Activated gamma-delta T cell treated with anti-CD3 and anti-CD28 coated beads, Interleukin-2, amount 50 U/mL, for 16 hours (primary cell): ENCODE measurements around the gene LIME1.
"Not testable (repeated sequence)": the region's sequence is repeated elsewhere in the genome, so short reads cannot be mapped to it uniquely, and the experiment has no call there.

Source experiments
- DNase-seq: peaks from one replicate; pipeline ENCODE4 v3.0.0-alpha.2; 2020; ENCODE audit warnings: low read depth

The LIME1 gene

DNA sequence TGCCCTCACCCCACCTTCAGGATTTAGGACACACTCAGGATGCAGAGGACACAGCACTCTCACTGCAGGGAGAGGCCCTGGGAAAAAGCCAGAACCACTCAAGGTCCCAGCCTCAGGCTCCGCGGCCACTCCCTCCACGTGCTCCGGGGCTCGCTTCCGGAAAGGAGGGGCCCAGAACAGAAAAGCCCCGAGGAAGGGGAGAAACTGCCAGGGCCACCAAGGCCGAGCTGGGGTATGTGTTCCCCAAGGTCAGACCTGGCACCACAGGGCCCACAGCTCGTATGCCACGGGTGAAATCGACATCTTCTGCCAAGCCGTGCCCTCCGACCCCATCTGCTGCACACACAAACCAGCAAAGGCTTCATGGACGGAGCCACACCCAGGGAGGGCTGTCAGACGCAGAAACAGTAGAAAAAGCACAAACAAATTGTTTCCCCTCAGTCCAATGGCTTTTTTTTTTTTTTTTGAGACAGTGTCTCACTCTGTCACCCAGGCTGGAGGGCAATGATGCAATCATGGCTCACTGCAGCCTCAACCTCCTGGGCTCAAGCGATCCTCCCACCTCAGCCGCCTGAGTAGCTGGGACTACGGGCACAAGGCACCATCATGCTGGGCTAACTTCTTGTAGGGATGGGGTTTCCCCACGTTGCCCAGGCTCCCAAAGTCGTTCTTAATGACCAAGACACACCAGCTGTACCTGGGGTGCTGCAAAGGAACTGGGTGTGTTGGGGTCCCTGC, 36.5 kb downstream of the LIME1 start:
- DNase-seq = no peak

DNA sequence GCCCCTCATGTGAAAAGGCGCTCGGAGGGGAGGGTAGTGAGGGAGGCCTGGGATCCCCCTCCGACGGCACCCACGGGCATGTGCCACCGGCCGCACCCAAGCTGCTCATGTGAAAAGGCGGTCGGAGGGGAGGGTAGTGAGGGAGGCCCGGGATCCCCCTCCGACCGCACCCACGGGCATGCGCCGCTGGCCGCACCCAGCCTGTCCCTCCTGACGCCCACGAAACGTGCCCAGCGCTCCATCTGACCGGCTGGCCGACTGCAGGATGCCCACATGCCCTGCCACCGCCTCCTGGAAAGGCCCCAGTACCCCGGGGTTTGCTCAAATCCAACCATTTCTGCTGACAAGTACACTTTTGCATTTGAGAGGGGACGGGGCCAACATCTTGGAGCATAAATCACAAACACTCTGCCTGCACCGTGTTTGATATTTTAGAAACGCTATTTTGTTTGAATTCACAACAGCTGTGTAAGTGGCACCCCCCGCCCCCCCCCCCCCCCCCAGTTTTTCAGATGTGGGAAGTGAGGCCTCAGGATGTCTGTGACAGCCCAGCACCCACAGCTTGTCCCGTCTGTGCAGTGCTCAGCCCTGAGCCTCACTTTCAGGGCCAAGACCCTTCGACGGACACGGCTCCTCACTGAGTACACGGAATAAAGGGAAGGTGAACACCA, 37.2 kb downstream of the LIME1 start:
- DNase-seq = no peak

DNA sequence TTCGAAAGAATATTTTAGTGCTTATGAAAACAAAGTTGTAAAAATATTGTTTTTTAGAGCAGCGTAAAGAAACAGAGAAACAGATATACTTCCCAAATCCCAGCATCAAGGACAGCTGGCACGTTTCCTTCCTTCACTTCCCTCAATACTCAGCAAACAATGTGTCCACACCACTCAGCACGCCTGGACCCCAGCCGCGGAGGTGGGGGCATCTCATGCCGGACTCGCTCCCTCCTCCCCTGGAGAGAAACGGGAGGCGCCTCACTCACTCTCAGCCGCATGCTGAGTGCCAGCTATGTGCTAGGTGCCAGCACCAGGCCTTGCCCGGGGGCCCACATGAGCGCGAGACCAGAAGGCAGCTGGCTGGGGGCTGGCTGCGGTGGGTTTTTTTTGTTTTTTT, 37.8 kb downstream of the LIME1 start:
- DNase-seq = no peak

DNA sequence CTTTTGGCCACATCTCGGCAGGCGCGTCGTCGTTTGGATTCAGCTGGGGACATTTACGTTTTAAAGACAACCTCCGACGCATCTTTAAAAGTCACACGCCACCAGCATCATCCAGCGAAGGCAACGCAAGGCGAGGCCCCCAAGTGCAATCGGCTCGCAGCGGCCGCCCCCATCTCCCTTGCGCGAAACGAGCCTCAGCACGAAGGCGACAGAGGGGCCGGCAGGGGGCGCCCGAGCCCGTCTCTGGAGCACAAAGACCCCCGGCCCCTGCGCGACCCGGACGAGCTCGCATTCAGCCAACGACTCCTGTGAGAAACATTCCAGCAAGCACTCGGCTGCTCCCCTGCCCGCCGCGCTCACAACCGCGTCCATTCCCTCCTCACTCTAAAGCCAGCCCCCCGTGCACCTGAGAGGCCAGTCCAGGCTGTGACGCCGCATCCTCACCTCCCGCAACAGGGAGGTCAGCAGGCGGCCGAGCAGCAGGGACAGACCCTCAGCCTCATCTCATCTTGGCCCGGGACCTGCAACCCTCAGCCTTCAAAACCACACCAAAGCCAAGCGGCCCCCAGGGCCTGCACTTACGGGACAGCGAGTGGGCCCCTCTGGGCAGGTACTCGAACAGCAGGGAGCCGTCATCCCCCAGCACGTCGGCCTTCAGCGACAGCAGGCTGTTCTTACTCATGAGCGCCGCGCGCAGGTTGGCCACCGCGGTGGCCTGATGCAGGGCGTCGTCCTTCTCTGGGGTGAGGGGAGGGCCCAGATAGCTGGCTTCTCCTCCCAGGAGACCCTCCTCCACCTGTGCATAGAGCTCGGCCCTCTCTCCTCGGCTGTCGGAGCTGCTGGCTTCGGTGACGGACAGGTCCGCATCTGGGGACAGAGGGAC, 38.9 kb downstream of the LIME1 start:
- DNase-seq = no peak

DNA sequence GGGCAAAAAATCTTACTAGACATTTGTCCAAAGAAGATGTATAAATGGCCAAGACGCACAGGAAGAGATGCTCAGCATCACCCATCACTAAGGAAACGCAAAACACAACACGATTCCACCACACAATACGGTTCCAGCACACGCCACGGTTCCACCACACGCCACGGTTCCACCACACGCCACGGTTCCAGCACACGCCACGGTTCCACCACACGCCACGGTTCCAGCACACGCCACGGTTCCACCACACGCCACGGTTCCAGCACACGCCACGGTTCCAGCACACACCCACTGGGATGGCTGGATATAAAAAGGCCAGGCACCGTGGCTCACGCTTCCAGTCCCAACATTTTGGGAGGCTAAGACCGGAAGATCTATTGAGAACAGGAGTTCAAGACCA, 40.4 kb downstream of the LIME1 start:
- not testable (repeated sequence) for DNase-seq

DNA sequence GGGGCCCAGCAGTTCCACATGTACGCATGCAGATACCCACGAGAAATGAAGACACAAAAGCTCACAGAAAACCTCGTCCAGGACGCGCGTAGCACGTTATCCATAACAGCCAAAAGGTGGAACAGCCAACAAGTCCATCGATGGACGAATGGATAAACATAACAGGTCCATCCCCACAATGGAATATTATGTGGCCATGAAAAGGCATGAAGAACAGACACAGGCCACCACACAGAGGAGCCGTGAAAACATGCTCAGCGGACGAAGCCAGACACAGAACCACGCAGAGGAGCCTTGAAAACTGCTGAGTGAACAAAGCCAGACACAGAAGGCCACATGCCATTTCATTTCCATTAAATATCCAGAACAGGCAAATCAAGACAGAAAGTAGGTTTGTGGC, 41.1 kb downstream of the LIME1 start:
- DNase-seq = no peak

DNA sequence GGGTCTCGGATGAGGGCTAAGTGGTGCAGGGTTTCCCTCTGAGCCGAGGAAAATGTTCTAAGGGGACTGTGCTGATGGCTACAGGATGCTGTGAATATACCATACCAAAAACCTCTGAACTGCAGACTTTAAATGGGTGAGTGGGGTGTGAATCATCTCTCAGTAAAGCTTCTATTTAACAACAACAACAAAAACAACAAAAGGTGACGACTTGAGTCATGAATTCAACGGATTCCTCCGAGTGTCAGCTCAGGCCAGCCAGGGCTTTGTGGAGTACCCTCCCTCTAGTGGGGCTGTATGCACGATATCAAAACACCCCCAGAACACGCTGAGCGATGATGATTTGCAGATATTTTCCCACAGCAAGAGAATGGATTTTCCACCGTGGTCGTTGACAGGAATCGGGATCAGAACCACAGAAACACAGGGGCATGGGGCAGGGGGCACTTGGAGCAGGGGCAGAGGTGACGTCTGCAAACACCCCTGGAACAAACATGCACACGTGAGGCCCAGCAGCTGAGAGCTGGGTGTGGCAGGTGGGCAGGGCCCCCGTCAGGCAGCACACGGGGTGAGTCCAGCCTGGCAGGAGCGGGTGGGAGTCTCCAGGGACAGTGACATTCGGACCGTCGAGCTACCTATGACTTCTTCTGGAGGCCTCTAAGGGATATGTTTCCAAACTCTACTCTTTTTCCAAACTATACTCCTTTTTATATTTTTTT, 41.7 kb downstream of the LIME1 start:
- DNase-seq = no peak

DNA sequence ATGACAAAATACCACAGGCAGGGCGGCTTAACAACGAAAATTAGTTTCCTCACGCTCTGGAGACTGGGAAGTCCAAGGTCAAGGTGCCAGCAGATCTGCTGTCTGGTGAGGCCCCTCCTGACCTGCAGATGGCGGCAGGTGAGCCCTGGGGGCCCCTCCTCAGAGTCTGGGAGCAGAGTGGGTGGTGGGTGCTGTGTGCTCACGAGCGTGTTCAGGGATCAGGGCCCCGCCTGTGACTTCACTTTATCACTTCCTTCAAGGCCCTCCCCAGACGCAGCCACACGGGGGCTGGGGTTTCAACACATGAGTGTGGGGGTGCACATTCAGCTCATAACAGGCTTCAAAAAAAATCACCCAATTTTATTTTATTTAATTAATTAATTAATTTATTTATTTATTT, 42.4 kb downstream of the LIME1 start:
- DNase-seq = no peak

DNA sequence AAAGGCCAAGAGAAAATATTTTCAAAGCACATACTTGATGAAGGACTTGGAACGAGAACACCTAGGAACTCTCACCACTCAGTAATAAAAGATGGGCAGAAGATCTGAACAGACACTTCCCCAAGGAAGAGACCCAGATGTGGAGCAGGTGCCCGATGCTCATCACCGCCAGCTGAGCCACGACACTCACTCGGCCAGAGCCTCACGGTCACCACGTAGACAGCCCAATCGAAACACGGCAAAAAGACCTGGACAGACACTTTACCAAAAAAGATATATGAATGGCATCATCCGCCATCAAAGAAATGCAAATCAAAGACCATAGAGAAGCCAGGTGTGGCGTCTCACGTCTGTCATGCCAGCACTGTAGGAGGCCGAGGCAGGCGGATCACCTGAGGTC, 44.7 kb downstream of the LIME1 start:
- DNase-seq = no peak

DNA sequence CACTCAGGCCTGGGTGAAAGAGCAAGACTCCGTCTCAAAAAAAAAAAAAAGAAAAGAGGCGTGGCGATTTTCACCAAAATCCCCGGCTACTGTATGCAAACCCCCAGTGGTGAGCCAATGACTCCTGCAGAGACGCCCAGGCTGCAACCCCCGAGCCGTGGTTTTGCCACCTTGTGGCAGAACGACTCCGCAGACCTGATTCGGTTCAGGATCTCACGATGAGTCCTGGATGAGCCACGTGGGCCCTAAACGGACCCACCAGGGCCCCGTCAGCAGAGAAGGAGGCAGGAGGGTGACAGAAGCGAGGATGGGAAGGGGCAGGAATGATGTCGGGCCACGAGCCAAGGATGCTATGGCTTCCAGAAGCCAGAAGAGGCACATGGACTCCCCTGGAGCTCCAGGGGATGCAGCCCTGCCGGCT, 45.6 kb downstream of the LIME1 start:
- peak; percentile 34 for DNase-seq

DNA sequence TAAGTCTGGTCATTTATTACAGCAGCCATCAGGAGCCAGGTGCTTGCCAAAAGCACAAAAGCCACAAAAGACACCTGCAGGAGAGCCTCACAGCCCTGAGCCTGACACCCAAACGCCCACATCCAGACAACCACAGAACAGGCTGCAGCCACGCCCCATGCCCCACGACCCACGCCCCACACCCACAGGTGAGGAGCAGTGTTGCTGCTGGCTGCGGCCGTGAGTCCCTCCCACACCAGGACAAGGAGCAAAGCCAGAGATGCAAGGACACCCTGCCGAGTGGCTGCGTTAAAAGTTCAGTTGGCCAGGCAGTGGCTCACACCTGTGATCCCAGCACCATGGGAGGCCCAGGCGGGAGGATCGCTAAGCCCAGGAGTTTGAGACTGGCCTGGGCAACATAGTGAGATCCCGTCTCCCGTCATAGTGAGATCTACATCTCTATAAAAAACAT, 46.1 kb downstream of the LIME1 start:
- no peak for DNase-seq

DNA sequence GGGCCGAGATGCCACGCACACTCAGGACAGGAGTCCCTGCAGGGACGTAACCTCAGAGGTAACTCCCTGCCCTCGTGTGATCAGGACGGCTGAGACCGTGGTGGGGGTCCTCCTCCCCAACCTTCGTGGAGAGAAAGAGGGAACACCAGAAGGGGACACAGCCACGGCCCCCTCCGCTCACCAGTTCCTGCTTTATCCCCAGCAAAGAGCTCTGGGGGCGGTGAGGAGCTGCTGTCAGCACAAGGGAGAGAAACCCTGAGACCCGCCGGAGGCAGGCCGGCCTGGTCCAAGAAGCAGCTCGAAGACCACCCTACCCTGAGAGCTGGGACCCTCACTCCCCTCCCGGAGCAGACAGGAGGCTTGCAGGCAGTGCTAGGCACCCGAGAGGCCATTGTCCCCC, 47.5 kb downstream of the LIME1 start:
- no peak for DNase-seq

DNA sequence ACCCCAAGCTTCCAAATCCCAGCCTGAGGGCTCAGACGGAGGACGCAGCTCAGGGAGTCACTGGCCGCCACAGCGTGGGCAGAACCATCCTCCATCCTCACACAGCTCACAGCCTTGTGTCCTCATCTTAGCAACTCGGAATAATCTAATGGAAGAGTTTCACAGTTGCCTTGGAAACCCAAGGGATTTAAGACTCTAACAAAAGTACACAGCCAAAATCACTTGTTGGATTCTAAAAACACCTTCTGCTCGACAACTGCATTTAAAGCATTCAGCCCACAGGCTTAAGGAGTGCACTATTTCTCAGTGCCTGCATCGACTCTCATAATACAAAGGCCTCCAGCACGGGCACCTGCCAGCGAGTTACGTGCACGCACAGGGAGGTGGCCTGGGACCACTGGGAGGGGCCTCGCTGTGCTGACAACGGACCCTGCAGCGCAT, 49.2 kb downstream of the LIME1 start:
- no peak for DNase-seq

DNA sequence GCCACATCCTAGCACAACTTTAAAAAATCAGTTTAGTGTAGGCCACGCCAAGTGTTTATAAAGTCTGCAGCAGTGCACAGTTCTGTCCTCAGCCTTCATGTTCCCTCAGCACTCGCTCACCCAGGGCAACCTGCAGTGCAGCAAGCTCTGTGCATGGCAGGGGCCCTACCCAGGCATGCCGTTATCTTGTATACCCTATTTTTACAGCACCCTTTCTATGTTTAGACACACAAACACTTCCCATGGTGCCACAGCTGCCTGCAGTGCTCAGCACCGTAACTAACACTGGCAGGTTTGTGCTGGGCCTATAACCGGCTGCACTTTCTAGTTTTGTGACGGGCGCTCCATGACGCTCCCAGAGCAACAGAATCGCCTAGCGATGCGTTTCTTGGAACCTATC, 50.8 kb downstream of the LIME1 start:
- no peak for DNase-seq

DNA sequence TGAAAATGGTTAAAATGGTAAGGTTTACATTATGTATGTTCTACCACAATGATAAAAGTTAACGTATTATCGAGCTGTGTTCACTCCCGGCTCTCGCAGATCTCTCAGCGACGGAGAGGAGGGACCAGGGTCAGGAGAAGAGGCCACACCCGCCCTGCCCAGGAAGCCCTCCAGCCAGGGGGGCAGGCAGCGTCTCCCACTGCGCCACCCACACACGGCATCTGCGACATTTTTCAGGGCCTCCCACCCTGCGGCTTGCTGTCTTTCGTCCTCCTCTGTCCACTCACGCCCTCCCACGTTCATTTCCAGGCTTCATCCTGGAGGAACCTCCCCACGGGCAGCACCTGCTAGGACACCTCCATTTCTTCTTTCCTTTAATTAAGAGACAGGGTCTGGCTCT, 51.3 kb downstream of the LIME1 start:
- DNase-seq = no peak
